ENCODE results near the gene SH3PXD2B.
"Not testable (repeated sequence)": the region's sequence is repeated elsewhere in the genome, so short reads cannot be mapped to it uniquely, and the experiment has no call there.

Gene SH3PXD2B

DNA sequence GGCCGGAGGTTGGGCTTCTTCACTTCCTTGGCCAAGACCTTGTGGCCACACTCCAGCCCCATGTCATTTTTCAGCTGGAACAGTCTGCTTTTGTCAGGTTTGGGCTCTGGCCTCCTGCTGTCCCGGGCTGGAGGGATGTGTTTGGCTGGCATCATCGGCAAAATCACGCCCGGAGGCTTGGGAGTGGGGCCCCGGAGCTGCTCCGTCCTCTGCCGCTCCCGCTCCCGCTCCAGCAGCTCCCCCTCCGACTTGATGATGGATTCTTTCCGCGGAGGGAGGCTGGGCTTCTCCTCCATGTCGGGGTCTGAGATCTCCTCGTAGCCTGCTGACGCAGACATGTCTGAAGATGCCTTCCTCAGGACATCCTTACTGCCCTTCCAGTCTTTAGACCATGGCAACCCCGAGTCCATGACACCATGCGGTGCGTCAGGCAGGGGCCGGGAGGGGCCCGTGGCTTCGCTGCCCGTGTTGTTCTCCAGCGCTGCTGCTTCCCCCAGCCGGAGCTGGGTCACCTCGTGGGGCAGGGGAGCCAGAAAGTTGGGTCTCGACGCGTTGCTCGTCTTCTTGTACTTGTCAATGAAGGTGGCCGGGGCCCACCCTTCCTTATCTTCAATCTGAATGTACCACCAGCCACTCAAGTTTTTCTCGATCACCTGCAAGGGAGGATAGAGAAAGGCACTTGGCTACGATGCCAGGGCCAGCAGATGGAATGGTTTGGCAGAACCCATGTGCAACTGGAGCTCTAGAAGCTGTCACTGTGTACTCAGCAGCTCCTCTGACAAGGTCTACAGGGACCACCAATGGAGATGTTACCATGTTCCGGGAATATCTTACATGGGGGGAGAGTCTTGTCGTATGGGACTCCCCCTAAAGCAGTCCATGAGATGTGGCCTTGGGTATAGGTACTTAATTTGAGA lies 114.8 kb downstream of the SH3PXD2B start:
- no peak for DNase-seq (ENCODE audit: low read depth in 3 of 3)

DNA sequence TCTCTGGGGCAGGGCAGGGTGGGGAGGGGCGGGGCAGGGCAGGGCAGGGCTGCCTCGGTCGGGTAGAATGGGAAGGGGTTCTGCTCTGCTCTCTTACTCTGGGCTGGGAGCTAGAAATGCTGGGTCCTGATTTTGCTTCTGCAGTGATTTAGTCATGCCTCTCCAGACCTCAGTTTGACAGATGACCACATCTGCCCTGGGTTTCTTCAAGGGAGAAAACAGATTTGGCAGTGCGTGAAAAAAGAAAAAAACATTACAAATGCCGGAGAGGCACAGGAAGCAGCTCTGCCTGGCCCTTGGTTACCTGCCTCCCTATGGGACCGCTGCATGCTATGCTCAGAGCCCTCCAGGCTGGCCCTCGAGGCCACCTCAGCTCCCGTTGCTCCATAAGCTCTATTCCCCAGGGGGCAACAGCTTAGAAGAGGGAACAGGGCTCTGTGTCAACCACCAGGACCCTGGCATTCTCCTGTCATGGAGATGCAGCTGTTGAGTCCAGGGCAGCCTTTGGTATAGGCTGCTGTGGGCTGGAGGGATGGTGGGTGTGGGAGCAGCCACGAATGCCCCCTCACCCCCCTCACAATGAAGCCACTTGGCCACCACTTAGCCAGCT lies 117.5 kb downstream of the SH3PXD2B start:
- DNase-seq (ENCODE audit: low read depth in 3 of 3): no peak

DNA sequence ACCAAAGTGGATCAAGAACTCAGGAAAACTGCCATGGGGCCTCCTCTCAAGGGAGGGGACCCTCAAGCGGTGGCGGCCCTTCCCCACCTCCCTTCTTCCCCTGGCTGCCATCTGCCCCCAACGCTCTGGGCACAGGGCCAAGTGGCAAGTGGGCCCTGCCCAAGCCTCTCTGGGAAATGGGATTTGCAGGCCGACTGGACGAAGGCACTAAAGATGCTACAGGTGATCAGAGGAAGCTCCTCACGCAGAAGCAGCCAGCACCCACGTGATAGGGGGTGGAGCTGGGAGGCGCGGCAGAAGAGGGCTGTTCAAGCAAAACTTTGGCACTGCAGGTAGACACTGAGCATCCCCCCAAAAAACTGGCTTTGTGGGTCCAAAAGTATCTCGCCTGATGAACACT lies 118.1 kb downstream of the SH3PXD2B start:
- no peak for DNase-seq (ENCODE audit: low read depth in 3 of 3)

DNA sequence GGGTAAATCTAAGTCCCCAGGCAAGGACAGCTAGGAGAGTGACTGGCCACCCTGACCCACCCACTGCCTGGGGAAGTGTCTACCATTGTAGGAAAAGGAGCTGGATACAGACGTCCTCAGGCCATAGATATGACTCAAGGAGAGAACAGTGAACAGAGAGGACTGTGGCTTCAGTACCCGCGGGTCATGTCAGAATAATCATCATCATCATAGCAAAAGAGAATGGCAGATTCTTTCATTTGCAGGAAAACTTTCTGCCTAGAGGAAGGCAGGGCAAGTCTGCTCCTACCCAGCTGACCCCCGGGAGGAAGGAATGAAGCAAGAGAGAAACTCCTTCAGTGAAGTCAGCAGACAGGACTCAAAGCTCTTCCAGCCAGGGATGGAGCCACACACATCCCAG lies 118.6 kb downstream of the SH3PXD2B start:
- DNase-seq (ENCODE audit: low read depth in 3 of 3): no peak

DNA sequence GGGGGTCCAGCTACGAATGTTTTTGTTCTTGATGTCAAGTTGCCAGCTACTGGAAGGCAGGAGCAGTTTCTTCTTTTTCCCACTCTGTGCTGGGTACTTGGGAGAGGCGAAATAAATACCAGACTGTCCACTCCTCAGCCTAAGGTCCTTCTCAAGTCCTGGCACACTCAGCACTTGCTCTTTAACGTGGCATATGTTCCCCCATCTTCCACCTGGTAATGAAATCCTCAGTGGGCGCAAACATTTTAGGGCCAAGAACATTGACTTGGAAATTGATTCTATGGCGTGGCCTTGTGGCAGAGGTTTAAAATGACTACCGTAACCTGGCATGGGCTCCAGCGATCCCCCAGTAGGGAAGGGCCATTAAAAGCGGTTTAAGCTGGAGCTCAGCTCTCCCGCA lies 119.7 kb downstream of the SH3PXD2B start:
- no peak for DNase-seq (ENCODE audit: low read depth in 3 of 3)

DNA sequence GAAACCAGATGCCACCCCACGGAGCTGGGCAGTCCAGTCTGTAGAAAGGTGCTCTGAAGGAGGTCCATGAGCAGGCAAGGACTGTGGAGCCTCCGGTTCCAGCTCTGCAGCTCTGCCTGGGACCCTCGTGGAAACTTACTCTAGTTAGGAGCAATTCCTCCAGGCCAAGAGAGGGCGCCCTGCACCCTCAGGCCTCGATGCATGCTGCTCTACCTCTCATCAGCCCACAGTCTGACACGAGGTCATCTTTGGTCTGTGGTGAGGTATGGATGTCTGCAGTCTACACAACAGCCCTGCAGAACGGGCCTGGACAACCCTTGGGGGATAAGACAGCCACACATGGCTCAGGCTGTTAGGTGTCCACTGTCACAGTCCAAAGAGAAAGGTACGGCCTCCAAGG lies 120.1 kb downstream of the SH3PXD2B start:
- no peak for DNase-seq (ENCODE audit: low read depth in 3 of 3)

DNA sequence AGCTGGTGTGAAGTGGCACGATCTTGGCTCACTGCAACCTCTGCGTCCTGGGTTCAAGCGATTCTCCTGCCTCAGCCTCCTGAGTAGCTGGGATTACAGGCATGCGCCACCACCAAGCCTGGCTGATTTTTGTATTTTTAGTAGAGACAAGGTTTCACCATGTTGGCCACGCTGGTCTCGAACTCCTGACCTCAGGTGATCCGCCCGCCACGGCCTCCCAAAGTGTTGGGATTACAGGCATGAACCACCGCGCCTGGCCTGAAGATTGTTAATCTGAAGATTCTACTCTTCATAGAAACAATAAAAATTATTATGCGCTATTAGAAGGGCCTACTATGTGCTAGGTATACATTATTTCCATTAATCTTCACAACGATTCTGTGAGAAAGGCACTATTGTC lies 127.4 kb downstream of the SH3PXD2B start:
- not testable (repeated sequence) for DNase-seq (ENCODE audit: low read depth in 3 of 3)

DNA sequence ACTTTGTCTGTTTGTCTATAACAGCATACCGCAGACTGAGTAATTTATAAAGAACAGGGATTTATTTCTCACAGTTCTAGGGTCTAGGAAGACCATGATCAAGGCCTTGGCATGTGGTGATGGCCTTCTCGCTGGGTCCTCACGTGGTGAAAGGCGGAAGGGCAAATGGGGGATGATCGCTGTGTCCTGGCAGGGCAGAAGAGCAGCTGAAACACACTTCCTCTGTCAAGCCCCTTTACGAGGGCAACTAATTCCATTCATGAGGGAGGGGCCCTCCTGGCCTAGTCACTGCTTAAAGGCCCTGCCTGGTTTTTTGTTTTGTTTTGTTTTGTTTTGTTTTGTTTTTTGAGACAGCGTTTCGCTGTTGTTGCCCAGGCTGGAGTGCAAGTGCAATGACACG lies 128.9 kb downstream of the SH3PXD2B start:
- DNase-seq (ENCODE audit: low read depth in 3 of 3): no peak

DNA sequence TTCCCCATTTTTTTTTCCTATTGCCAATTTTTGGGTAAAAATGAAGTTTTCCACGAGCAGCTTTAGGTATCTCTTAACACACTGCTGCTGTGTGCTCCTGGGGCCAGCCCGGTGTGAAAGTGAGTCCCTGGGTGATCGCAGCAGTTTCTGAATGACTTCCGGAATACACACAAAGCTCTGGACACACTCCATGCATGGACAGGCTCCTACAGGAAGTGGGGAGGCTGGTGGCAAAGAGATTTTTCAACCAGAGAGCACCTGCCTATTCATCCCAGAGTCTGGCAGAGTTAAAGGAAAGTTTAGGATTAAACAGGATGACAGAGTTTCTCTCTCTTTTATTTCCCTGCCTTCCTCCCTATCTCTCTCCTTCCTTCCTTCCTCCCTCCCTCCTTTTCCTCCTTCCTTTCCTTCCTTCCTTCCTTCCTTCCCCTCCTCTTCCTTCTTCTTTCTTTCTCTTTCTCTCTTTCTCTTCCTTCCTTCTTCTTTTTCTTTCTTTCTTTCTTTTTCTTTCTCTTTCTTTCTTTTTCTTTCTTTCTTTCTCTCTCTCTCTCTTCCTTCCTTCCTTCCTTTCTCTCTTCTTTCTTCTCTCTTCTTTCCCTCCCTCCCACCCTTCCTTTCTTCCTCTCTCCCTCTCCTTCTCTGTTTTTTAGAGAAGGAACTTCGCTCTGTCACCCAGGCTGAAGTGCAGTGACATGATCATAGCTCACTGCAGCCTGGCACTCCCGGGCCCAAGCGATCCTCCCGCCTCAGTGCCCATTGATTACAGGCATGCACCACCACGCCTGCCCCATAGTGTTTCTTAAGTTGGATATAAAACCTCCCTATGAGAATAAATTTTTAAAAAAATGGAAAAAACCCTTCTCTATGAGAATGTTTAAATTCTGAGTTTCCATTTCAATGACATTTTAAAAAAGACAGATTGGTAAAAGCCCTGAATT lies 132.0 kb downstream of the SH3PXD2B start:
- DNase-seq (ENCODE audit: low read depth in 3 of 3): no peak

DNA sequence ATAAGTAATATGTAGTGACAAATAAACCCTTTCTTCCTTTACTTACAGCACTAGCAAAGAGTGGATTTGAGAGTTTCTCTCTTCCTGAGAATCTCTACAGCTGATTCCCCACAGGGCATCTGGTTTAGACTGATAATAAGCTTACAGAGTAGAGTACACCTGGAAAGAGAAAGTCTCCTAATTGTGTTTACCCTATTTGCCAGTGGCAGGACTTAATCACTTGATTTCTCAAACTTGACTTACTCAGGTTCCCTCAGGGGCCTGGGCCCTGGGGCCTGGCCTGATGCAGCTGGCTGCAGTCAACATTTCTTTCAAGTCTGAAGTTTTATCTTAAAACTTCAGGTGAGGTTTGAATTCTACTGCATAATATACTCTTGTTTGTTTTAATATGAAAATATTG lies 132.7 kb downstream of the SH3PXD2B start:
- DNase-seq (ENCODE audit: low read depth in 3 of 3): no peak

DNA sequence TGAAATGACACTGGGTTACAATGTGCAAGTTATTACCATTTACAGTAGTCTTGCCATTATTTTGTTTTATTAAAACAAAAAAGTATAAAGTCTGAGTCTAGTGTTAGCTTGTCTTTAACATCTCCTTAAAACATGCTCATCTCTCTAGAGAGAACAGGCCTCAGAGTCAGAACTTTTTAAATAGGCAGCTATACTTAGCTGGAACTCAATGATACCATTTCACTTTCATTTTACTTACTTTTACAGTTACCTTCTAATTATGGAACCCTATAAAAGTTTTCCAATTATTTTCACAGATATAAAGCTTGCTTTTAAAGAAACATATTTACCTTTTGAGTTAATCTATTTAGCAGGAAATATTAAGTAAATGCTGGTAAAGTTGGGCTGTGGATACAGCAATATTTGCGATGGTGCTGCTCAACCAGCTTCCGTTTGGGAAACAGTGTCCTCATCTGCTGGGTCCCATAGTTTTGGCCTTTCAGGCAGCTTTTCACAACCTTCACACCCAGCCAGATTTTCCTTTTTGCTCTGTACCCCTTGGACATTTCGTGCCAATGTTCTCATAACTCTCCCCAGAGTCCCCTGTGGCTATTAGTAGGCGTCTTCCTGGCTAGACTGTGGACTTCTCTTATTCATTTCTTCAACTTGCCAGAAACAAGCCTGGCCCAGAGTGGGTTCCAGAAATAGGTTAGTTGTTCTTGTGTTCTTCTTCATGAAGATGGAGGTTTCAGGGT lies 134.4 kb downstream of the SH3PXD2B start:
- DNase-seq (ENCODE audit: low read depth in 3 of 3): no peak

DNA sequence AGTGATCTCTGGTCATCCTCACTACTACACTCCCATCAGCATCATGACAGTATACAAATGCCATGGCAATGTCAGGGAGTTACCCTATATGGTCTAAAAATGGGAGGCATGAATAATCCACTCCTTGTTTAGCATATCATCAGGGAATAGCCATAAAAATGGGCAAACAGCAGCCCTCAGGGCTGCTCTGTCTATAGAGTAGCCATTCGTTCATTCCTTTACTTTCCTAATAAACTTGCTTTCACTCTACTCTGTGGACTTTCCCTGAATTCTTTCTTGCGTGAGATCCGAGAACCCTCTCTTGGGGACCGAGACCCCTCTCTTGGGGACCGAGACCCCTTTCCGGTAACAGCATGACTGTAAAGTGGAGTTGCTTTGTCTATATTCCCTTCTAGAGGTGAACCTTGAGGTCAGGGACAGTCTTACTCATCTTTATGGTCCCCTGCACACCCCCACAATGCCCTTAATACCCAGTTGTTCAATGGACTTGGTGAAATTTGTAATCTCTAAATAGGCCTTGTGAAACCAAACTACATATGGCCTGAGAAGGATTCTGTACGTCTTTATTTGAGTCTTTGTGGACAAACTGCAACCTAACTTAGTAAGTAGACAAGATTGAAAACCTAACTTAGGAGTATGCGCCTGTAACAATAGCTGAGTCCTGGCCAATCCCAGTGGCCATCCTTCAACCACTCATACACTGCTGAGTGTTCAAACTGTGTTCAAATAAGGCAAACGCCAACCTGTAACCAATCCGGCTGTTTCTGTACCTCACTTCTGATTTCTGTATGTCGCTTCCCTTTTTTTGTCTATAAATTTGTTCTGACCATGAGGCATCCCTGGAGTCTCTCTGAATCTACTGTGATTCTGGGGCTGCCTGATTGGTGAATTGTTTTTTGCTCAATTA lies 138.5 kb downstream of the SH3PXD2B start:
- DNase-seq (ENCODE audit: low read depth in 3 of 3): no peak

DNA sequence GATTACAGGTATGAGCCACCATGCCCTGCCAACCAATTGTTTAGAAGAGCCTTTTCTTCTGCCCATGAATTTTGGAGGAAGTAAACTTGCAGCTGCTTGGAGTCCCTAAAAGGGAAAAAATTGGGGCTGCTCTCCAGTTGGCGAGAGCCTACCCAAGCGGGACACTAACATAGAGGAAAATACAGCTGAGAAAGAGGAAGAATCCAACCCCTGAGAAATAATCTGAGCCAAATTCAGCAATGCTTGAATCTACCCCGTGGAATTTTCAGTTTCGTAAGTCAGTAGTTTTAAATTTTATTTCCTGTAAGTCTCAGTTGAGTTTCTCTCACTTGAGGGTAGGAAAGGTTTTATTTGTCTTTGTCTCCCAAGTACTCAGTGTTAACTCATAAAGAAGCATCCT lies 140.4 kb downstream of the SH3PXD2B start:
- no peak for DNase-seq (ENCODE audit: low read depth in 3 of 3)

DNA sequence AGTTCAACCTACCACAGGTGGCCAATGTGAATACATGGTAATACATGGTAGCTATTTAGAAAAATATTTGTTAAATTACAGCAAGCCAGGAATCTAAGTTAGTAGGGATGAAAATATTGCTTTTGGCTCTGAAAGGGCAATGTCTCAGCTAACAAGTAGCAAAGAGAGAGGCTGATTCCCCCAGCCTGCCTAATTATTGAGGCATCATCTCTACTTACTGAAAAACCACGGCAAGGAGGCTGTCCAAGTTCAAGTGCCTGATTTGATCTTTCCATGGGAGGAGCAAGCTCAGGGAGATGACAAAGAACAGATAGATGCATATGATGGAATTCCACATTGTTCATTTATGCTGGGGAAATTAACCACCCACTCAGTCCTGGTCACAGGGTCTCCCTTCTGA lies 142.0 kb downstream of the SH3PXD2B start:
- no peak for DNase-seq (ENCODE audit: low read depth in 3 of 3)

DNA sequence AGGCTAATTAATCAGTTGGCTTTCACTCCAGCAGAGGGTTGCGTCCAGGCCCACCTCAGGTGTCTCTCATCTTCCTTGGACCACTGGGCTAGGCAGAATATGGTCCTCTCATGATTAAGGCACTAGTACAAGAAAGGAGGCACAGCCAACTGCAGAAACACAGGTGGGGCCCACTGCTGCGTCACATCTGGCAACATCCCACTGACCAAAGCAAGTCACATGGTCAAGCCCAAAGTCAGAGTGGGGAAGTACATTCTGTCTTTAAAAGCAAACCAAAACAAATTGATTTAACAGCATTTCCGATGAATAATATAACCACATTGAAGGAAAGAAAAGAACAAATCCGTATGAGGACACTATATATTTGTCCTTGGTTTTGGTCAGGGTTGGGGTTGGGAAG lies 142.7 kb downstream of the SH3PXD2B start:
- DNase-seq (ENCODE audit: low read depth in 3 of 3): no peak

DNA sequence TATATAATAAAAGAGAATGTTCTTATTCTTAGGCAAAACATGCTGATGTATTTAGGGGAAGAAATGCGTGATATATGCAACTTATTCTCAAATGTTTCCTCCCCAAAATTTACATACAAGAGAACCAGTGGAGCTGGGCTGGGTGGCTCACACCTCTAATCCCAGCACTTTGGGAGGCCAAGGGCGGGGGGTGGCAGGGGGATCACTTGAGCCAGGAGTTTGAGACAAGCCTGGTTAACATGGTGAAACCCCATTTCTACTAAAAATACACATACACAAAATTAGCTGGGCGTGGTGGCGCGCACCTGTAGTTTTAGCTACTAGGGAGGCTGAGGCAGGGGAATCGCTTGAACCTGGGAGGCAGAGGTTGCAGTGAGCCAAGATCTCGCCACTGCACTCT lies 143.3 kb downstream of the SH3PXD2B start:
- no peak for DNase-seq (ENCODE audit: low read depth in 3 of 3)

DNA sequence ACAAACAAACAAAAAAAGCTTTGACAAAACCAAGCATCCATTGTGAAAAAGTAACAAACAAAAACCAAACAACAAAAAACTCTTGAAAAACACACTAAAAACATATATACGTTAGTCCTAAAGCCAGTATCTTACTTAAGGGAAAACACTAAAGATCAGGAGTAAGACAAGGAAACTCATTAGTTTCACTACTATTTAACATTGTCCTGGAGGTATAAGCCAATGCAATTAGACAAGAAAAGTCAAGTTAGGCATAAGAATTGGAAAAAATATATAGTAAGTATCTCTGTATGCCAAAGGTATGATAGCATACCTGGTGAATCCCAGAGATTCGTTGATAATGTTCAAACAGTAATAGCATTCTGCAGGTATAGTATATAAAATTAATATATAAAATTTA lies 148.9 kb downstream of the SH3PXD2B start:
- no peak for DNase-seq (ENCODE audit: low read depth in 3 of 3)

DNA sequence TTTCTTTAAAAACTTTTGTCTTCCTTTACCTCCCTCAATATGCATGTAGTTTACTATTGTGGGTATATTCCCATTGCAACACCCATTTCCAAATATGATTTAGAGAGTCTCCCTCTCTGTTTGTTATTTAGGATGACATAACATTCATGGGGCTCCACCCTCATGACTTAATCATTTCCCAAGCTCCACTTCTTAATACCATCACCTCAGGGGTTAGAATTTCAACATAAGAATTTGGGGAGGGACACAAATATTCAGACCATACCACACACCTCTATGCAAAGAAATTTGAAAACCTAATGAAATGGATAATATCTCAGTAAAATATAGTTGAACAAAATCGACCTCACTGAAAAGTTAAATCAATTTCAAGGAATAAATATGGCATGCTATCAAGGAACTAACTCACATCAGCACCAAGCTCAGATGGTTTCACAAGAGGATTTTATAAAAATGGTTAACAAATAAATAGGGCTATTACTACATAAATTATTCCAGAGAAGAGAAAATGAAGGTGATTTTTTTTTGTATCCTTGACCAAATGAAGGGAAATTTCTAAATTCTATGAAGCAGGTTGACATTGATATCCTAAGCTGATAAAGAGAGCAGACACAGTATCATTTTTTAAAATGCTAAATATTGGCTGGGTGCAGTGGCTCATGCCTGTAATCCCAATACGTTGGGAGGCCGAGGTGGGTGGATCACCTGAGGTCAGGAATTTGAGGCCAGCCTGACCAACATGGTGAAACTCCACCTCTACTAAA lies 150.6 kb downstream of the SH3PXD2B start:
- no peak for DNase-seq (ENCODE audit: low read depth in 3 of 3)

DNA sequence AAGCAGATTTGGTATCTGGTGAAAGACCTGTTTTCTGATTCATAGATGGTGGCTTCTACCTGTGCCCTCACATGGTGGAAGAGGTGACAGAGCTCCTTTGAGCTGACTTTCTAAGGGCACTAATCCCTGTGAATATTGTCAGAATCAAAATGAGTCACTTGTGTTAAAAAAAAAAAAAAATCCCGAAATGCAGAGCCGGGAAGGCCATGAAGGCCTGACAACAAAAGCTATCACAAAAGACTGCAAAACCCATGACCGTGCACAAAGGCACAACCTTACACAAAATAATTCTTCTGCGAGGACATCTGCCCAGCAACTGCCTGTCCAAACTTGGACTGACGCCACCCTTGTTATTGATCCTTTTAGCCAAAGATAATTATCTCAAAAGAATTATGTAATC lies 151.2 kb downstream of the SH3PXD2B start:
- DNase-seq (ENCODE audit: low read depth in 3 of 3): no peak

Data from stimulated activated CD4-positive, alpha-beta T cell treated with anti-CD3 and anti-CD28 coated beads, TNF-alpha, amount 100 ng/mL, for 48 hours (primary cell).